DLD1 (cell line): ENCODE measurements around the gene PGBD1.
"Not testable (repeated sequence)": the region's sequence is repeated elsewhere in the genome, so short reads cannot be mapped to it uniquely, and the experiment has no call there.

ENCODE experiments used
- in situ Hi-C: cut with HindIII; loops from 2 replicates; pipeline ENCODE4 v1.10.0; 2017; ENCODE audit warnings: low sequenced_read_pairs

The PGBD1 gene

GRCh38 chr6:28266962-28267694 is 14.2 kb upstream of the PGBD1 start, which contains the start of gene ZSCAN26:
Gene ZSCAN26 (plus strand): TSS chr6:28267143. CDS start chr6:28271920, 4,777 bp downstream.
- in situ Hi-C loops: no loop called here

GRCh38 chr6:28267695-28268059 is 13.7 kb upstream of the PGBD1 start:
- in situ Hi-C loops: no loop called here

DNA sequence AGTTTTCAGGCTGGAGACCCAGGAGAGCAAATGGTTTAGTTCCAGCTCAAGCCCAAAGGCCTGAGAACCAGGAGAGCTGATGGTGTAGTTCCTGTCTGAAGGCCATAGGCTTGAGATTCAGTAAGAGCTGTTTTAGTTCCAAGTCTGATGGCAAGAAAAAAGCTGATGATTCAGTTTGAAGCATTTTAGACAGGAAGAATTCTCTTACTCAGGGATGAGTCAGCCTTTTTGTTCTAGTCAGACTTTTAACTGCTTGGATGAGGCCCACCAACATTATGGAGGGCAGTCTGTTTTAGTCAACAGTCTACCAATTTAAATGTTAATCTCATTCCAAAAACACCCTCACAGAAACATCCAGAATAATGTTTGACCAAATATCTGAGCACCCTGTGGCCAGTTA is 11.9 kb upstream of the PGBD1 start:
- in situ Hi-C loops: no loop called here

- in situ Hi-C loops: no loop called here
Measured at GRCh38 chr6:28274888-28275287, 6.5 kb upstream of the PGBD1 start.

DNA sequence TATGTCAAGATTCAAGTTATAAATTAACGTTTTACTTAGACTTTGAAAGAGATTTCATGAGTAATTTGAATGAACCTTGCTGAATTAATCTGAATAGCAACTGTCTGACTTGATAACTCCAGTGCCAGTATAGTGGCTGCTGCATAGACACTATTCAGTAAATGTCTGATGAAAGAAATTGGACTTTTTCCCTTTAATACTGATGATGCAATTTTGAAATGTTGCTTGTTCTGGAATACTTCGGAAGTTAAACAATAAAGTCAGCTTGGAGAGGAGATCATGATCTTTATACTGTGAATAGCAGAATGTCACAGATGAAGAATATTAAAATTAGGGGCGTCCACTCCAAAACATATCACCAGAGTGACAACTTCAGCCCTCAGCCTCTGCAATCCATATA is 3.6 kb upstream of the PGBD1 start:
- in situ Hi-C loops: no loop called here

DNA sequence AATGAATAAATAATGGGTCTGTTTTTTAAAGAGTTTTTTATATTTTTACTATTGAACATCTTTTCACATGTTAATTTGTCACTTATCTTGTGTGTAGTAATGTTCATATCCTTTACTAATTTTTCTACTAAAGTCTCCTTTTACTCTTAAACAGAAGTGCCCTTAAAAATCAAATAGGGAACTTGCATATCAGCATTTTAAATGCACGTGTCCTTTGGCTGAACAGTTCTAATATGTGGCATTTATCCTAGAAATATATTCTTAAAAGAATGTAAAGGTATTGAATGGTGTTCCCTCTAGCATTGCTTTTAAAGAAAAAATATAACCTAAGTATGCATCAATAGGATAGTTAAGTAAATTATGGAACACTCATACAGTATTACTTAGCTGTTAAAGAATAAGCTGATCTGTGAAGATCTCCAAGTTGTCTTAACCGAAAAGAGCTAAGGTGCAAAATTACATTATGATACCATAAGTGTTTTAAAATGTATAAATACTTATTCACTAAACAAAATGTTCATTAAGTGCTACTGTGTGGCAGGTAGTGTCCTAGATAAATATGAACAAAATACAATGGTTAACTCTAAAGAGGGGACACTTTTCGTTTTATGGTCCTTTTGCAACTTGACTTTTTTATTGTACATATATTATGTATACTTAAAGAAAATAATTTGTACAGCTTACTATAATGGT is 631 bp upstream of the PGBD1 start:
- in situ Hi-C loops: no loop called here

GRCh38 chr6:28282926-28283325 is 1.6 kb downstream of the PGBD1 start:
- in situ Hi-C loops: no loop called here

DNA sequence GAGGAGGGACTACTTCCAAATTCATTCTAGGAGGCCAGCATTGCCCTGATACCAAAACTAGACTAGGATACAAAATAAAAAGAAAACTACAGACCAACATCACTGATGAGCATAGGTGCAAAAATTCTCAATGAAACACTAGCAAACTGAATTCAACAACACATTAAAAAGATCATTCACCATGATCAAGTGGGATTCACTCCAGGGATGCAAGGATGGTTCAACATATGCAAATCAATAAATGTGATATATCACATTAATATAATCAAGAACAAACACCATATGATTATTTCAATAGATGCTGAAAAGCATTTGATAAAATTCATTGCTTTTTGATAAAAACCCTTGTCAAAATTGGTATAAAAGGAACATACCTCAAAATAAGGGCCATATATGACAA is 10.2 kb downstream of the PGBD1 start:
- in situ Hi-C loops: no loop called here

DNA sequence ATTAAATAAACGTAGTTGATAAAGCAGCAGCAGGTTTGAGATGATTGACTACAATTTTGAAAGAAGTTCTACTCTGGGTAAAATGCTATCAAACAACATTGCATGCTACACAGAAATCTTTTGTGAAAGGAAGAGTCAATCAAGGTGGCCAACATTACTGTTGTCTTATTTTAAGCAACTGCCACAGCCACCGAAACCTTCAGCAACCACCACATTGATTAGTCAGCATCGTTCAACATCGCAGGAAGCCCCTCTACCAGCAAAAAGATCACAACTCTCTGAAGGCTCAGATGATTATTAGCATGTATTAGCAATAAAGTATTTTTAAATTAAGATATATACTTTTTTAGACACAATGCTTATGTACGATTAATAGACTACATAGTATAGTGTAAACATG is 14.0 kb downstream of the PGBD1 start:
- in situ Hi-C loops: no loop called here

GRCh38 chr6:28296520-28297060 is 15.2 kb downstream of the PGBD1 start:
- in situ Hi-C loops: no loop called here

DNA sequence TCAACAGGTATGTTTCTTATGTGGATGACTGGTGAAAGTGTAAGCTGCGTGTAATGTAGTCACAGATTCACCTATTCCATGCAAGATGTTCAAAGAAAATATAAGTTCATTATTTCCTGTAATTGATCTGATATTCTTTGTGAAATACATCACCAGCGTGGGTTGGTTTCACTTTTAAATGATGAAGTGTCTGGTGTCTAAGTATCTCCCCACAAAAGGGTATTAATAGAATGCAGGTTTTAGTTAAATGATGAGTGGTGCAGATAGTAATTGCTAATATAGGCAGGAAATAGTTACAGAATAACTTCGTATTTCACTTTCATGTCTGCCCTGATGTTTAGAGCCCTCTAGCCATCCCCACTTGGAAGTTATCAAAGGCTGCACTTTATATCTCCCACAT is 22.2 kb downstream of the PGBD1 start:
- in situ Hi-C loops: no loop called here

- in situ Hi-C loops: not testable (repeated sequence)
Measured at GRCh38 chr6:28306363-28306762, 25.0 kb downstream of the PGBD1 start.

GRCh38 chr6:28311139-28311823 is 29.9 kb downstream of the PGBD1 start:
- in situ Hi-C loops: no loop called here

GRCh38 chr6:28312939-28313338 is 31.6 kb downstream of the PGBD1 start:
- in situ Hi-C loops: no loop called here

- in situ Hi-C loops: no loop called here
Measured at GRCh38 chr6:28315628-28316027, 34.3 kb downstream of the PGBD1 start.

GRCh38 chr6:28317866-28318265 is 36.5 kb downstream of the PGBD1 start:
- in situ Hi-C loops: not testable (repeated sequence)

DNA sequence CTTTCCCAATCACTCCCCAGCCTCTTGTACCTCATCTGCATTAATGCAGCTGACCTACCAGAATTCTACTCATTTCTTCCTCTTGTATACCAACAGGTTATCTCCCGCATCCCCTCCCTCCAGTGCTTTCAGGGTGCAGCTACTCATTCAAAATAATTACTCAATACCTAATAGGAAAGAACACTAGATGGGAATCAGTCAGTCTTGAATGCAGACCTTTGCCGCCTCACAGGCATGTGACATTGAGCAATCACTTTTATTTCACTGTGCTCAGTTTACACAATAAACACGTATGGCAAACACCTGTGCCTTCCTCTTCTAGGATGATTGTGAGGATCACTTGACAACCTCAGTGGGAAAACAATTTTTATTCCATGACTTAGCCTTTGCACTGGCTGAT is 41.3 kb downstream of the PGBD1 start:
- in situ Hi-C loops: no loop called here

DNA sequence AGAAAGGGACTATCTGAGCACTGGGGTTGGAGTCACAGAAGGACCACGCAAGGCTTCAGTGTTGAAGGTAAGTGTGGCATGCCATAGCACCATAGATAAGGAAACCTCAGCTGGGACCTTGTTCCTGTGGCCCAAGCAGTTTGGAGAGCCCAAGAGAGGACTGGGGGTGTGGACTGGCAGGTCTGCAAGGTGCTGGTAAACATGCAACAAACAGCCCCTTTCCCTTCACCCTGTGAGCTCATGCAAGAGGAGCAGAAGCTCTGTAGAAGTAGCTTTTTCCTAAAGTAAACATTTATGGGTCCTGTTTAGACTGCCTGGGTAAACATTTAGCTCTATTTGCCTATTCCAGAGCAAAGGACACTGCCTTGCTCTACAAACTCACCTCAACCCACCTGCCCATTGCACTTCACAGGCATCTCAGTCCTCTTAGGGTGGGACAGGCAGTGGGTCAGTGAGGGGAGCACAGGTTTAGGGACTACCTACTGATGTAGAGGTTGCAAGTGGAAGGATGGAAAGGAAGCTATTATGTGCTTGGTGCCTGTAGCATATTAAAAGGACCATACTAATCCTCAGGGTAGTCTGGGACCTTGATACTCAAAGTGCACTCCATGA is 42.5 kb downstream of the PGBD1 start:
- in situ Hi-C loops: no loop called here

- in situ Hi-C loops: no loop called here
Measured at GRCh38 chr6:28326371-28326948, 45.1 kb downstream of the PGBD1 start.

GRCh38 chr6:28330041-28330440 is 48.7 kb downstream of the PGBD1 start:
- in situ Hi-C loops: no loop called here

DNA sequence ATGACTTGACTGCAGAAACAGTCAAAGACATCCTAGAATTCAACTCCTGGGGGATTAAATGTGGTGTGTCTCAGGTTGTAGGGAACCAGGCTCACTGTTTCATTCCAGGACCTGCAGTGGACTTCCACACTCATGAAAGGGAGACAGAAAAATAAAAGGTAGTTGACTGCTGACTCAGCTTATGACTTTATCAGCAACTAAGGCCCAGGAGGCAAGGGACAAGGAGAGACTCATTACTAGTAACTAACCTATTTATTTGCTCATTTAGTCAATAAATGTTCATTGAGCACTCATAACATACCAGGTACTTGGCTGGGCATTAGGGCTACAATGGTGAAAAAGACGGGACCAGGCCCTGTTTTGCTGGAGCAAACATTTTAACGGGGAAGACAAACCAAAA is 51.7 kb downstream of the PGBD1 start:
- in situ Hi-C loops: no loop called here
